GM23248 (cell line): ENCODE data around the gene SUPT5H. TPM values are rescaled to one million over a fixed set of nuclear protein-coding genes. Genes with fewer than 3 reads are reported as not detected.

ENCODE experiments used
- DNase-seq: peaks from one replicate; pipeline ENCODE4 v3.0.0-alpha.2; 2015
- H2AFZ ChIP-seq: fragments of 200-600 bp; sonication (generic); 2 replicates; pipeline ENCODE4 v1.6.1; 2016; ENCODE audit warnings: antibody characterized with exemption
- H3F3A ChIP-seq: fragments of 200-600 bp; sonication (generic); 2 replicates; pipeline ENCODE4 v1.6.1; 2016; ENCODE audit warnings: mild to moderate bottlenecking, antibody characterized with exemption, mixed run types; ENCODE audit not compliant: insufficient read depth
- H3K27ac ChIP-seq: fragments of 200-600 bp; sonication (generic); 2 replicates; pipeline ENCODE4 v1.5.1; 2016; ENCODE audit warnings: mild to moderate bottlenecking
- H3K27me3 ChIP-seq: fragments of 200-600 bp; sonication (generic); replicated peaks from 2 replicates; pipeline ENCODE4 v1.6.1; 2016; ENCODE audit warnings: mild to moderate bottlenecking; ENCODE audit not compliant: insufficient read depth
- H3K36me3 ChIP-seq: fragments of 200-600 bp; sonication (generic); 2 replicates; pipeline ENCODE4 v1.6.1; 2016; ENCODE audit warnings: low read depth, mild to moderate bottlenecking
- H3K4me1 ChIP-seq: fragments of 200-600 bp; sonication (generic); 2 replicates; pipeline ENCODE4 v1.6.1; 2016; ENCODE audit warnings: mild to moderate bottlenecking; ENCODE audit not compliant: insufficient read depth
- H3K4me2 ChIP-seq: fragments of 200-600 bp; sonication (generic); one replicate; pipeline ENCODE4 v1.6.1; 2016; ENCODE audit warnings: mild to moderate bottlenecking; ENCODE audit not compliant: unreplicated experiment
- H3K4me3 ChIP-seq: fragments of 200-600 bp; sonication (generic); 2 replicates; pipeline ENCODE4 v1.5.1; 2016; ENCODE audit warnings: mild to moderate bottlenecking
- H3K79me2 ChIP-seq: fragments of 200-600 bp; sonication (generic); 2 replicates; pipeline ENCODE4 v1.6.1; 2016; ENCODE audit warnings: mild to moderate bottlenecking; ENCODE audit not compliant: insufficient read depth
- H3K9ac ChIP-seq: fragments of 200-600 bp; sonication (generic); 2 replicates; pipeline ENCODE4 v1.6.1; 2016; ENCODE audit warnings: mild to moderate bottlenecking
- H3K9me2 ChIP-seq: fragments of 200-600 bp; sonication (generic); 2 replicates; pipeline ENCODE4 v1.6.1; 2016; ENCODE audit warnings: mixed run types, mild to moderate bottlenecking, moderate library complexity; ENCODE audit not compliant: insufficient read depth
- H3K9me3 ChIP-seq: fragments of 200-600 bp; sonication (generic); one replicate; pipeline ENCODE4 v1.6.1; 2017; ENCODE audit warnings: low read depth
- H4K20me1 ChIP-seq: fragments of 200-600 bp; sonication (generic); 2 replicates; pipeline ENCODE4 v1.6.0; 2016; ENCODE audit not compliant: insufficient read depth
- EZH2 ChIP-seq: fragments of 200-600 bp; sonication (generic); IDR thresholded peaks from 2 replicates; pipeline ENCODE4 v1.6.1; 2018; ENCODE audit warnings: antibody characterized with exemption, mild to moderate bottlenecking; ENCODE audit not compliant: insufficient read depth, poor library complexity, severe bottlenecking
- EZH2phosphoT487 ChIP-seq: fragments of 200-600 bp; sonication (generic); IDR thresholded peaks from 2 replicates; pipeline ENCODE4 v1.6.1; 2018; ENCODE audit warnings: antibody characterized with exemption, moderate library complexity, mild to moderate bottlenecking, low read depth; ENCODE audit not compliant: insufficient read depth
- WGBS, 2 experiments: methylation state at CpG; one replicate each; pipeline ENCODE4 v1.1.6; 2015 to 2017; ENCODE audit warnings: low lambda C conversion rate in 2 of 2, low coverage in 1 of 2; ENCODE audit errors: missing lambda C conversion rate in 2 of 2; 5-methylcytosine and 5-hydroxymethylcytosine counted together
- in situ Hi-C: fragments of 300-500 bp; cut with MboI; formaldehyde crosslinking; loops from 2 replicates; pipeline ENCODE4 v1.15.0; 2020
- polyA plus RNA-seq: library from polyadenylated mRNA; unstranded; fragments of >200 nt; fragmentation: Nextera tagmentation; extraction: Ambion mirVana; gene quantifications from 2 replicates; pipeline ENCODE4 v1.2.1, GENCODE V29; 2016
- total RNA-seq: library from RNA; depleted of rRNA; stranded (reverse); fragments of >200 nt; shearing (Covaris generic); gene quantifications from 2 replicates; pipeline ENCODE4 v1.2.3, GENCODE V29; 2014

Gene SUPT5H
- total and polyA plus RNA-seq, 2 experiments from 2014 or later: 76.5 to 125 TPM

GRCh38 chr19:39409208-39410016 lies 36.0 kb upstream of the SUPT5H start:
- no peak overlapping the region for H2AFZ ChIP-seq
- H3F3A ChIP-seq: peaks cover 30% of the 10 kb centered on the region
- peaks cover 39% of the 10 kb centered on the region for H3K79me2 ChIP-seq
- no peaks in the 10 kb centered on the region for H3K9me2 ChIP-seq
- H3K36me3 ChIP-seq: peaks cover 11% of the 10 kb centered on the region; the same call in 1 of the 2 replicates
- DNase-seq: peak; percentile 90
- H3K4me2 ChIP-seq: peak overlapping the region; percentile 94
- H3K4me3 ChIP-seq: peak overlapping the region; percentile 87
- H3K9ac ChIP-seq: peak overlapping the region; percentile 97
- H3K9me3 ChIP-seq: no peaks in the 10 kb centered on the region
- no peaks in the 10 kb centered on the region for H4K20me1 ChIP-seq
- WGBS, 2 experiments: 2% methylated on average over 38 to 48 of the region's 52 CpGs
- peaks cover 23% of the 10 kb centered on the region for H3K4me1 ChIP-seq
- H3K27ac ChIP-seq: peak overlapping the region; percentile 96
- in situ Hi-C loops: no loop called here
- no peak for TF ChIP-seq EZH2phosphoT487
- no peak for TF ChIP-seq EZH2
- no peaks in the 10 kb centered on the region for H3K27me3 ChIP-seq

DNA sequence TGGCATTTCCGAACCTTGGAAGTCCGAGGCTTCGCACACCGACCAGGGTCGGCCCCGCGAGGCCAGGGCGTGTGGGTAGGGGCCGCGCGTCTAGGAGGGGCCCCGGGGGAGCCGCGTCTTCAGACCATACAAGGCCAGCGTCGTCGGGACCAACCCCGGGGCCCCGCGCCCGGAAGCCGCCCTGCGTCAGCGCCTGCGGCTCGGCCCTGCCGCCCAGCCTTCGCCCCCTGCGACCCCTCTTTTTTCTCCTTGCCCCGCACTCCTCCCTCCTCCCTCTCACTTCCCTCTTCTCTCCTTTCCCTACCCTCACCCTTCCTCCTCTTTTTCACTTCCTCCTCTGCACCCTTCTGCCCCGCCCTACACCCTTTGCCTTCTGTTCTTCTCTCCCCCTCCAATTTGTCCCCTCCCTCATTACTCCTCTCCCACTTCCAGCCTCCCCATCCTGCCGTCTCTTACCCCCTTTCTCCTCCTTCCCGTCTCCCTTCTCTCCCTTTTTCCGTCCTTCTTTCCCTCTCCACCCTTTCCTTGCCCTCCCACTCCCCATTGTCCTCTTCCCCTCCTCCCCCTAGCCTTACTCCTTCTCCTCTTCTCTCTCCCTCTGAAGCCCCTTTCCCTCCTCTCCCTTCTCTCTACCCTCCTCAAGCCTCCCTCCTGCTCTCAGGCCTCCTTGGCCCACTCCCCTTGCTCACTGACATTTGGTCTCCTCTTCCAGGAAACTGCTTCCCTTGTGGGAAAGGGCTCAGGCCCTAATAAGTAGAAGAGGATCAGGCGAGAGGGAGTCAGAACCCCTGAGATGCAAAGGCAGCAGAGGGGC lies 35.2 kb upstream of the SUPT5H start:
- peak overlapping the region; percentile 94 for H3K4me2 ChIP-seq
- peaks cover 22% of the 10 kb centered on the region for H3K4me1 ChIP-seq
- H4K20me1 ChIP-seq: no peaks in the 10 kb centered on the region
- peaks cover 29% of the 10 kb centered on the region for H3F3A ChIP-seq
- peak overlapping the region; percentile 87 for H3K4me3 ChIP-seq
- in situ Hi-C loops: no loop called here
- 8% methylated on average over 13 to 20 of the region's 35 CpGs for WGBS, 2 experiments
- no peaks in the 10 kb centered on the region for H3K27me3 ChIP-seq
- H3K36me3 ChIP-seq: peaks cover 11% of the 10 kb centered on the region; the same call in 1 of the 2 replicates
- peak; percentile 81 for DNase-seq
- H3K27ac ChIP-seq: peak overlapping the region; percentile 96
- H2AFZ ChIP-seq: no peak overlapping the region
- peaks cover 47% of the 10 kb centered on the region for H3K79me2 ChIP-seq
- no peak for TF ChIP-seq EZH2
- no peak for TF ChIP-seq EZH2phosphoT487
- H3K9me2 ChIP-seq: no peaks in the 10 kb centered on the region
- peak overlapping the region; percentile 97 for H3K9ac ChIP-seq
- H3K9me3 ChIP-seq: no peaks in the 10 kb centered on the region

DNA sequence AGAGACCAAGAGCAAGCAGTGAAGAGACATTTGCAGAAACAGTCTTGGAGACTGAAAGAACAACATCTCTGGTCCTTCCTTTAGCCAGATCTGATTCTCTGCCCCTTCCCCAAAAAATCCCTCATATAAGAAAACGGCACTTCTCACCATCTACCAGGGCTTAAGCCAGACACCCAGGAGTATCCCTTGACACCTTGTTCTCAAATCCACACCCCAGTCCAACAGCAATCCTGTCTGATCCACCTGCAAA lies 34.6 kb upstream of the SUPT5H start:
- Histone ChIP-seq H3K9me3 (no peaks in the 10 kb centered on the region), H3K9me2 (no peaks in the 10 kb centered on the region), H3K27ac (peak overlapping the region; percentile 96), H3K79me2 (peaks cover 52% of the 10 kb centered on the region), H3K4me2 (peak overlapping the region; percentile 94), H3F3A (peaks cover 29% of the 10 kb centered on the region), H4K20me1 (no peaks in the 10 kb centered on the region), H3K4me1 (peaks cover 22% of the 10 kb centered on the region), H3K9ac (peak overlapping the region; percentile 97), H3K27me3 (no peaks in the 10 kb centered on the region), H3K36me3 (peaks cover 11% of the 10 kb centered on the region; the same call in 1 of the 2 replicates), H3K4me3 (peak overlapping the region; percentile 87), H2AFZ (no peak overlapping the region)
- TF ChIP-seq EZH2 (no peak), EZH2phosphoT487 (no peak)
- WGBS, 2 experiments: 5 to 7% methylated on average over 1 of the region's 1 CpG
- peak; percentile 40 for DNase-seq
- in situ Hi-C loops: no loop called here

DNA sequence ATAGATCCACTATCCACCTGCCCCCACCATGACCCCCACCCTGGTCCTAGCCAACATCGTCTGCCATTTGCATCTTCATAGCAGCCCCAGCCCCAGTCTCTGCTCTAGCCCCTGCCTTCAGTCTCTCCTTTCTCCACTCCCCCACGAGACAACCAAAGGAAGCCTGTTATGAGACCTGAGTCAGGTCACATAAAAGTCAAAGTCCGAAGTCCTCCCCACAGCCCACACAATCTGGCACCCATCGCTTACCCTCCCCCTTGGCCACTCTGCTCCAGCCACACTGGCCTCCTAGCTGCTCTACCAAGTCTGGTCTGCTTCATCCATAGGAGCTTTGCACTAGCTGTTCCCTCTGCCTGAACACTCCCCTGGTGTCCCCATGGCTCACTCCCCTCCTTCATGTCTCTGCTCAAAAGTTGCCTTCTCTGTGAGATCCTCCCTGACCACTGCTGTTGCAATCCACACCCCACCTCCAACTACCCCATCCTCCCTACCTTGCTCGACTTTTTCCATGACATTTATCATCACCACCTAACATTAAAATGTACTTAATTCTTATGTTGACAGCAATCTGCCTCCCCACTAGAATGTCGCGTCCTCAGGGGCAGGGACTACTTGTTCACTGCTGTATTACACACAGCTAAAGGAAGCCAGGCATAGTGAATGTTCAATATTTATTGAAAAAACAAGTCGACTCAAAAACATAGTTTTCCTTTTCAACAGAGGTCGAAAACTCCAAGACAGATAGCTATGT lies 34.1 kb upstream of the SUPT5H start:
- Histone ChIP-seq H2AFZ (no peak overlapping the region), H3K4me2 (peak overlapping the region; percentile 94), H4K20me1 (no peaks in the 10 kb centered on the region), H3K27ac (peak overlapping the region; percentile 96), H3F3A (peaks cover 29% of the 10 kb centered on the region), H3K9ac (peak overlapping the region; percentile 97), H3K79me2 (peaks cover 57% of the 10 kb centered on the region), H3K4me3 (peak overlapping the region; percentile 87), H3K4me1 (peaks cover 17% of the 10 kb centered on the region), H3K36me3 (peaks cover 11% of the 10 kb centered on the region; the same call in 1 of the 2 replicates), H3K27me3 (no peaks in the 10 kb centered on the region), H3K9me2 (no peaks in the 10 kb centered on the region), H3K9me3 (no peaks in the 10 kb centered on the region)
- in situ Hi-C loops: no loop called here
- peak; percentile 73 for DNase-seq
- WGBS, 2 experiments: 13 to 14% methylated on average over 9 of the region's 9 CpGs
- TF ChIP-seq EZH2phosphoT487 (no peak), EZH2 (no peak)
